ENCODE results near the gene VWF. TPM values are rescaled to one million over a fixed set of nuclear protein-coding genes. Genes with fewer than 3 reads are reported as not detected.
A peak's percentile ranks its signal among the peaks of the same experiment; 100 is the strongest.

Gene VWF
- total and polyA plus RNA-seq, 2 experiments from 2014 or later, result 0.42 to 0.56 TPM

GRCh38 chr12:6133642-6134041 is 9.2 kb upstream of the VWF start (continued):
- no peak for TF ChIP-seq ETS1 (IDR thresholded peaks at IDR 0.05)
- no peak for TF ChIP-seq CREB1 (CRISPR knock-in tag; IDR thresholded peaks at IDR 0.05; ENCODE audit: low read depth)
- no peak for TF ChIP-seq ZNF462 (CRISPR knock-in tag; IDR thresholded peaks at IDR 0.05)

DNA sequence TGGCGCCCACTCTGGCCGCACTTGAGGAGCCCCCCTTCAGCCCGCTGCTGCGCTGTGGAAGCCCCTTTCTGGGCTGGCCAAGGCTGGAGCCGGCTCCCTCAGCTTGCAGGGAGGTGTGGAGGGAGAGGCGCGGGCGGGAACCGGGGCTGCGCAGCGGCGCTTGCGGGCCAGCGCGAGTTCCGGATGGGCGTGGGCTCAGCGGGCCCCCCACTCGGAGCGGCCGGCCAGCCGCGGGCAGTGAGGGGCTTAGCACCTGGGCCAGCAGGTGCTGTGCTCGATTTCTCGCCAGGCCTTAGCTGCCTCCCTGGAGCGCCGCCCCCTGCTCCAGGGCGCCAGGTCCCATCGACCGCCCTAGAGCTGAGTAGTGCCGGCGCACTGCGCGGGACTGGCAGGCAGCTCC is 8.0 kb upstream of the VWF start:
- DNase-seq (ENCODE audit: low spot score) (no peak), ATAC-seq (peak; percentile 75)
- Mint-ChIP-seq H3K36me3 (ENCODE audit: low read depth) (no peaks in the 10 kb centered on the region), H3K27ac (no peak overlapping the region), H3K4me3 (no peak overlapping the region), H3K9me3 (peaks cover 3% of the 10 kb centered on the region; the same call in 1 of the 3 replicates), H3K27me3 (ENCODE audit: insufficient read depth, low read depth, poor library complexity) (peaks cover 4% of the 10 kb centered on the region), H3K4me1 (no peaks in the 10 kb centered on the region)
- H4K20me1 ChIP-seq (replicated peaks; ENCODE audit: insufficient read depth), result no peaks in the 10 kb centered on the region
- no peaks in the 10 kb centered on the region for H3K4me1 ChIP-seq (ENCODE audit: insufficient read depth)
- H3K79me2 ChIP-seq (replicated peaks; ENCODE audit: insufficient read depth), result no peaks in the 10 kb centered on the region
- no peak overlapping the region for H3K4me3 ChIP-seq
- no peaks in the 10 kb centered on the region for H3K27me3 ChIP-seq (ENCODE audit: insufficient read depth)
- H3K27ac ChIP-seq (ENCODE audit: low read depth), result no peak overlapping the region
- no peaks in the 10 kb centered on the region for H3K36me3 ChIP-seq (ENCODE audit: insufficient read depth)
- H3K4me2 ChIP-seq, result no peak overlapping the region
- no peaks in the 10 kb centered on the region for H3F3A ChIP-seq (replicated peaks; ENCODE audit: low read depth)
- no peaks in the 10 kb centered on the region for H3K9me2 ChIP-seq (ENCODE audit: insufficient read depth)
- 0 out of 2 replicates have a peak overlapping the region, but pooled peaks have one; percentile 23 for H2AFZ ChIP-seq
- no peak for TF ChIP-seq ZNF114 (CRISPR knock-in tag; IDR thresholded peaks at IDR 0.05)
- TF ChIP-seq ZNF462 (CRISPR knock-in tag; IDR thresholded peaks at IDR 0.05), result no peak
- TF ChIP-seq STAT1 (IDR thresholded peaks at IDR 0.05; ENCODE audit: unreplicated experiment), result no peak
